GM10248 (cell line): ENCODE measurements around the gene DTD2.
A peak's percentile ranks its signal among the peaks of the same experiment; 100 is the strongest.

ENCODE experiments used
- CTCF ChIA-PET: fragments of 300-600 bp; sonication (Branson Sonifier 250); formaldehyde crosslinking; extraction: SDS; loops from one replicate; lab custom pipeline; 2021; ENCODE audit warnings: antibody characterized with exemption; lab: Yijun Ruan, JAX
- POLR2A ChIA-PET: fragments of 350-650 bp; sonication (Branson Sonifier 250); formaldehyde crosslinking; extraction: SDS; loops from one replicate; lab custom pipeline; 2020; ENCODE audit warnings: antibody characterized with exemption; lab: Yijun Ruan, JAX
- DNase-seq: peaks from one replicate; pipeline ENCODE4 v3.0.0; 2012; ENCODE audit errors: extremely low spot score
- TF ChIP-seq, protein P1 (sequence below): IDR thresholded peaks from 2 replicates; pipeline ENCODE4 v1.5.1; 2012; ENCODE audit warnings: mild to moderate bottlenecking, low read depth; ENCODE audit errors: extremely low read depth, missing control alignments, control extremely low read depth

The DTD2 gene

DNA sequence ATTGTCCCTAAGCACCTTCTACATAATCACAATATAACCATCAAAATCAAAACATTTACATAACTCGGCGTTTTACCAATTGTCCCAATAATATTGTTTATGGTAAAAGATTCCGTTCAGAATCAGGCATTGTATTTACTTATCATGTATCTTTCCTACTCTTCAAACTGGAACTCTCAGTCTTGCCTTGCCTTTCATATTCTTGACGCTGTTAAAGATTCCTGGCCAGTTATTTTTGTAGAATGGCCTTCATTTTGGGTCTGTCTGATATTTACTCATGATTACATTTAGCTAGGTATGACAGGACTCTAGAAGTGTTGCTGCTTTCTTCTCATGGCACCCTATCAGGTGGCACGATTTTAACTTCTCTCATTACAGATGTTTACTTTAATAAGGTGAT is 36.1 kb downstream of the DTD2 start:
- POLR2A ChIA-PET, result interaction anchor here (1.3 kb wide), 1 partner anchor 833 kb away, joined by 4 read pairs; no protein-coding TSS in a partner anchor
- CTCF ChIA-PET, result interaction anchor here (1.2 to 3.0 kb wide), 6 partner anchors 9 to 1139 kb away, joined by 3 to 20 read pairs (median 4); no protein-coding TSS in a partner anchor
- TF ChIP-seq, protein P1, sequence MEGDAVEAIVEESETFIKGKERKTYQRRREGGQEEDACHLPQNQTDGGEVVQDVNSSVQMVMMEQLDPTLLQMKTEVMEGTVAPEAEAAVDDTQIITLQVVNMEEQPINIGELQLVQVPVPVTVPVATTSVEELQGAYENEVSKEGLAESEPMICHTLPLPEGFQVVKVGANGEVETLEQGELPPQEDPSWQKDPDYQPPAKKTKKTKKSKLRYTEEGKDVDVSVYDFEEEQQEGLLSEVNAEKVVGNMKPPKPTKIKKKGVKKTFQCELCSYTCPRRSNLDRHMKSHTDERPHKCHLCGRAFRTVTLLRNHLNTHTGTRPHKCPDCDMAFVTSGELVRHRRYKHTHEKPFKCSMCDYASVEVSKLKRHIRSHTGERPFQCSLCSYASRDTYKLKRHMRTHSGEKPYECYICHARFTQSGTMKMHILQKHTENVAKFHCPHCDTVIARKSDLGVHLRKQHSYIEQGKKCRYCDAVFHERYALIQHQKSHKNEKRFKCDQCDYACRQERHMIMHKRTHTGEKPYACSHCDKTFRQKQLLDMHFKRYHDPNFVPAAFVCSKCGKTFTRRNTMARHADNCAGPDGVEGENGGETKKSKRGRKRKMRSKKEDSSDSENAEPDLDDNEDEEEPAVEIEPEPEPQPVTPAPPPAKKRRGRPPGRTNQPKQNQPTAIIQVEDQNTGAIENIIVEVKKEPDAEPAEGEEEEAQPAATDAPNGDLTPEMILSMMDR, result no peak

DNA sequence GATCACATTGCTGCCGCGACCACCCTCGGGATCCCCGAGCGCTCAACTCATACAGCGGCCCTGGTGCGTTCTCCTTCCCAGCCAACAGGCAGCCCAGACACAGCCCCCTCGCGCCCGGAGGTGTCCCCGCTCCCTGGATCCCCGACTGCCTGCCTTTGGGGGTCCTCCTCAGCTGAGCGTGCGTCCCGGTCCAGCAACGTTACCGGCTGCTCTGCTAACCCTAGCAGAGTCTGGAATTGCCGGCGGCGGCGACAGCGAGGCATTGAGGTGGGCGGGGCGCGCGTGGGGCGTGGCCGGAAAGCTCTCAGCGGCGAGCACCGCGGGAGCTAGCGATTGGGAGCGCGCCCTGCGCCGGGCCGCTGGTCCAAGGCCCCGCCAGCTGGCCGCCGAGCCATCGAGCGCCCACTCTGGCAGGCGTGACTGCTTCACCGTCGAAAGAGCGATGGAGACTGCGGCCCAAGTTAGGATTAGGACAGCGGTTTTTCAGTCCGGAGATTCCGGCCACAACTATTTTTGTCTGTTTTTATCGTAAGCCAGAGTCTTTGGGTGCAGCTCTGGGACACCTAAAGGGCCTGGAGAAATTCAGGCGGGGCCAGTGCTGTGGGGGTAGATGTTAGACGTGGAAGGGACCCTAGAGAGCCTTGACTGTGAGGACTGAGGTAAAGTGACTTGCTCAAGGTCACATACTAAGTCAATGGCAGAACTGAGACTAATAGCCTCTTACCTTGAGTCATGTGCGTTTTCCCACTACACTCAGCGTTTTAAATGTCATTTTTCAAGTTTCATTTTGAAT is 36.8 kb downstream of the DTD2 start, which contains the start of gene HEATR5A:
TSS of gene HEATR5A (minus strand) at position 232 of the 793 bp plus-strand sequence. CDS start 17,575 bp downstream, outside the sequence.
- TF ChIP-seq, protein P1, result peak; percentile 14
- CTCF ChIA-PET, result interaction anchor here (1.0 to 3.5 kb wide), 14 partner anchors 8 to 1139 kb away, joined by 3 to 20 read pairs (median 6); partner anchors contain the start of gene DTD2
- peak; percentile 95 for DNase-seq
- POLR2A ChIA-PET, result interaction anchor here (0.6 to 1.7 kb wide), 9 partner anchors 15 to 834 kb away, joined by 3 to 10 read pairs (median 4); partner anchors contain the start of genes DTD2 and HECTD1

More for the DNA sequence above, 36.1 kb downstream of the DTD2 start:
- DNase-seq, result no peak

DNA sequence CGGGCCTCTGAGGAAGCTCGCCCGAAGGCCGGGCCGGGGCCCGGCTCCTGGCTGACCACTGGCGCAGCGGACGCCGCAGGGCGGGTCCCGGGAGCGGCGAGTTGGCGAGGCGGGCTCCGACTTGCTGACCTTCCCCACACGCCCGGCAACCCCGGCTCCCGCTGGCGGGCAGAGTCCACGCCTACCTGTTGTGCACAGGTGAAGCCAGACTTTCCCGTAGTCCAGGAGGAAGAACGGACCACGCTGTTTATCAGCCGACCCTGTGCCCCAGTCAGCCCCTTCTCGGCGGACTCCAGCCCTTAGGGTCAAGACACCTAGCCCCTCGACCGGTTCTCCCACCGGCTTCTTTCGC is 37.4 kb downstream of the DTD2 start:
- TF ChIP-seq, protein P1, result no peak
- CTCF ChIA-PET, result interaction anchor here (1.0 to 3.5 kb wide), 13 partner anchors 8 to 43 kb away, joined by 3 to 20 read pairs (median 7); partner anchors contain the start of gene DTD2

DNA sequence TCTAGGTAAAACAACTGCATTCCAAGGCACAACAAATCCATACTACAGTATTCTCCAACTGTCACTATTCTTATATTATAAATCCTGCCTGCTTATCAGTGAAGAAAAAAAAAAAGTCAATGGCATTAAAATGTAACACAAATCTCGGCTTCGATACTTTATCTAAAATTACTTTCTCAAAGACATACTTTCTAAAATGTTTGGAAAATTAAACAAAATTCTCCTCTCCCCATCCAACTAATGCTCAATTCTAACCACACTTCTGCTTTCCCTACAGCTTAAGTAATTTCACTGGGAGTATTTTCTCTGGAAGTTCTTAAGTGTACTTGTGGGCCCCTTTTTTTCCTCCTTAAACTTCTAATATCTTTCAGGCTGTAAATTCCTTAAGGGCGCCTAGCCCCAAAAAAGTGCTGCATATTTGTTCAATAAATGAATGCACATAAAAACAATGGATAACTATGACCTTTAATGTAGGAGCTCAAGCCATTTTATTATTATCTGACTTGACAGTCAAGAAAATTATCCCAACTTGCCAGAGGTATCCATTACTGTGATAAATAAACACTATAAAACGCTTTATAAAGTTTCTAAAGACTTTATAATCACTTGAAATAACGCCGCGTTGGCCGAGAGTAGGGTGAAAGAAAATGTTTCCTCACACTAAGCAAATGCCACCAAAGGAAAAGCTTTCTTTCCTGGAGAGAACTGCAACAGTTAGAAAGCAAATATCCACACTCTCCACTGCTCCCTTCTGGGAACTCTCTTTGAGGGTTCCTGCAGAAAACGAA is 37.9 kb downstream of the DTD2 start:
- ChIA-PET POLR2A (interaction anchor here (0.7 to 1.7 kb wide), 2 partner anchors 14 to 23 kb away, joined by 3 to 10 read pairs; no protein-coding TSS in a partner anchor), CTCF (interaction anchor here (1.2 to 3.5 kb wide), 10 partner anchors 9 to 41 kb away, joined by 4 to 20 read pairs (median 8); partner anchors contain the start of gene DTD2)
- TF ChIP-seq, protein P1, result no peak
- no peak for DNase-seq

More for the DNA sequence above, 37.4 kb downstream of the DTD2 start:
- POLR2A ChIA-PET, result interaction anchor here (0.7 to 1.7 kb wide), 2 partner anchors 14 to 23 kb away, joined by 3 to 10 read pairs; no protein-coding TSS in a partner anchor
- peak; percentile 49 for DNase-seq

DNA sequence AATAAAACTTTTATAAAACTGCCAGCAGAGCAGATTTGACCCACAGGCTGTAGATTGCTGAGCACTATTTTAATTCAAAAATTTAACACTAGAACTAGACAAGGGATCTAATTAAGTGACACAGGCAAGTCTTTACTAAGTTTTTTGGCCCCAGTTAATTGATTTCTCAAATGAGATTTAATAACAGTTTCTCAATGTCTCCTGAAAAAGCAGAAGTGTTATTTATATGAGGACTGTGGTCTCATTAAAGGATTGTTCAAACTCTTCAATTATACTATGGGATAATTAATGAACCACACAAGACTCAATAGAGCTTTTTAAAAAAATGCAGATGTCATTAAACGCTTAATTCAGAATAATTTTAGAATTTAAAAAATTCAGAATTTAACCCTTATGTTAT is 38.9 kb downstream of the DTD2 start:
- DNase-seq, result no peak
- POLR2A ChIA-PET, result no interaction called here
- CTCF ChIA-PET, result interaction anchor here (1.3 to 3.5 kb wide), 5 partner anchors 12 to 33 kb away, joined by 4 to 20 read pairs (median 10); no protein-coding TSS in a partner anchor
- TF ChIP-seq, protein P1, result no peak
